HG03139 (cell line): ENCODE data around the gene CRYGN.

Source experiments
- ATAC-seq: cut with Tn5 transposase; IDR thresholded peaks from one replicate; pipeline ENCODE4 v1.9.1; 2021; ENCODE audit not compliant: unreplicated experiment

Gene CRYGN

DNA sequence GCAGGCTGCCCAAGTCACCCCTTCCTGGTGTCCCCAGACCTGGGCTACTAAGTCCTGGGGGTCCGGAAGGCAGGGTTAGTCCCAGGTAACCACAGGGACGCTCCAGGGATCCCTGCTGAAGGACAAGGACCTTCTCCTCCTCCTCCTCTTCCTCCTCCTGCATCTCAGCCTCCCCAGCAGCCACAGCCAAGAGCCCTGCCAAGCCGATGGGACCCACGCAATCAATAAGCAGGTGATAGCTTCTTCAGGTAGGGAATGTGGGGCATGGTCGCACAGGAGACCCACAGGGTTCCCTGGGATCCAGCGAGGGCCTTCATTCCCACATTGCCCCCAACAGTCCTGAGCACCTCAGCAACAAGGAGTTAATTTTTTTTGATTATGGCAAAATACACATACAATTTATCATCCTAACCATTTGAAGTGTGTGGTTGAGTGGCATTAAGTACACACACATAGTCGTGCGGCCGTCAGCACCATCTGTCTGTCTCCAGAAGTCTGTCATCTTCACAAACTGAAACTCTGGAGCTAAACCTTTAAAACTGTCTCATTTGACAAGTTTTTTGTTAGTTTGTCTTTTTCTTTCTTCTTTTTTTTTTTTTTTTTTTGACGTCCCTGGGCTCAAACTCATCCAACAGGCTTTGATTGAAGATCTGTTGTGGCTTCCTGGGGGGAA, 12.1 kb downstream of the CRYGN start:
- ATAC-seq, result no peak

DNA sequence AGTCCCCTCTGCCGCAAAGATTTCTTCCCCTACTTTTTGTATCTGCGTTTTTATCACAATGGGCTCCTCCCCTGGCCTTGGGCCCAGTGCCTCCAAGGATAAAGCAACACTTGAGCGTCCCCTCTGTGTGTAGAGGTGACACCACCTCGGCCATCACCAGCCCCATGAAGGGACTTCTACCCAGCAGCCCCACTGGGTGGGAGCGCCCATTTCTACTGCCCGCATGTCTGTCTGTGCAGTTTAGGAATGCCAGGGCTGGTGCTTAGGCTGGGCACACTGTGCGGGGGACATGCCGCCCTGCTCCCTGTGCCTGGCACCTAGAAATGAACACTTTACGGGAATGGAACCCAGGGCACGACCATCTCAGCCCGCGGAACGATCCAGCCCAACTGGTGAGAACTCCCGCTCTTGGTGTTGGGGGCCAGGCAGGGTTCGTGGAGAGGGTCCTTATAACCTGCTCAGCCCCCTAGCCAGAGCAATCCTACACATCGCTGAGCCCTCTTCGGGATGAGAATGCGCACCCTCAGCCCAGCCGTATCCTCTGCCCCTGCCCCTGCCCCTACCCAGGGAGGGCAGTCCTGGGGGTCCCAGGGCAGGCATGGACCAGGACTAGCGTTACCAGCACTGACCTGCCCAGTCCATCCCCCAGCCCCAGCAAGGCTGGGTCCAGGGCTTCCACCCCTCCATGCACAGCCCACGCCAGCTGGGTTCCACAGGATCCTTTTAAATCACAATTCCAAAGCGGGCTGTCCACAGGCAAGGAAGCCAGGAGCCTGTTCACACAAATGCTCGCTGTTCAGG, 12.8 kb downstream of the CRYGN start:
- no peak for ATAC-seq

DNA sequence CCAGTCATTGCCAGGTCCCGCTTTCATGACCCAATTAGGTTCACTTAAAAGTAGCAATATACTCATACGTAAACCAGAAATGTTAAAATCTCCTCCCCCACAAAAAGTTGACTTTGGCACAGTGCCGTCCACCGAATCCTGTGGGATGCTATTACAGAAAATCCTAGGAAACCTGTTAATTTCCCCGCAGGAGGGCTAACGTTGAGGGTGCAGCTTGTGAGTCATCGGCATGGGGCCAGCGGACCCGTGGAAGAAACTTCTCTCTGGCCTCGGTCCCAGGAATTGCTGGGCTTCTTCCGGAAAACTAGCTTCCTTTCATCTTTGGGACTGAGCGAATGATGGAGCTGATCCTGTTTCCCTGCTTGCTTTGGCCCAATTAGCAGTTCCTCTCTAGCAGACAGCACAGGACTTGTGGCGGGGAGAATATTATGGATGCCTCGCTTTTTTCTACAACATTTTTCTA, 13.5 kb downstream of the CRYGN start:
- no peak for ATAC-seq

DNA sequence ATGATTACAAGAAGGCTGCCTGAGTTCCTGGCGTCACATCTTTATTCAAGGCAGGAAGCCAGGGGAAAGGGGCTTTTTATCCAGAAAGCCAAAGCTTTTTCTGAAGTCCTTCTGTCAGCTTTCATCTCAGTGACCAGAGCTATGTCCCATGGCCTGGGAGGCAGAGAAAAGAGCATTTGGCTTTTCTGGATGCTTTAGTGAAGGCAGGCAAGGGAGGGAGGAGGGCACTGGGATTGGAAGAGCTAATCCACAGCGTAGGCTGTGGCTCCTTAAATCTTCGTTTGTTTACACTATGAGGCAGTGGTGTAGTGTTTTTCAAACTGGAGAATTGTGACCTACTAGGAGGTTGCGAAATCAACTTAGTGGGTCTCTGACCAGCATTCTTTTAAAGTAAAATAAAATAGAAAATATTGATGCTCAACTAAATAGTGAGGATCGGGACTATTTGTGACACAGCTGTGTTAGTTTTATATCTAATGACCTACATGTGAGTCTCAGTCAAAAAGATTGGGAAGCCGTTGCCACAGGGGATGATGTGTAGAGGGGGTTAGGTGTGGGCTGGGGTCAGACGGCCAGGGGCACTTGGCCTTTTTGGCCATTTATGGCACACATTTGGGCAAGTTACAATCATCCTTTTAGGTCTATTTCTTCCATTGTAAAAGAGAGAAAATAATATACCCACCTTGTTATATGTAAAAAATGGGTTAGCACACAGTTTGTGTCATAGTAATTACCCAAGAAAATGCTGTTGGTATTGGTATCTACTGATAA, 14.1 kb downstream of the CRYGN start:
- ATAC-seq, result no peak

DNA sequence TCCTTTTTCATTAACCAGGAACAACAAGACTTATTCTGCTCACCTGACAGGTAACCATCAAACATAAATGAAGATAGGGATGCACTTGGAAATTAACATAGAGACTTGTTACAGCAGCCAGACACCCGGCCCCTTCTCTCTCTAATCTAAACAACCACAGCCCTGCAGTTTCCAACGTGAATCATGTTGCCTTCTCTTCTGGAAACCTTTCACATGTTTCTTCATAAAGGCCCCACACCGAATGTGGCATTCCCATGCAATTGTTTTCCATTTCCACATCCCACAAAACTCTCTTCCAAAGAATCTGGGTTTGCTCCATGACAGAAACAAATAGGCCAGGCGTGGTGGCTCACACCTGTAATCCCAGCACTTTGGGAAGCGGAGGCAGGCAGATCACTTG, 15.1 kb downstream of the CRYGN start:
- no peak for ATAC-seq

DNA sequence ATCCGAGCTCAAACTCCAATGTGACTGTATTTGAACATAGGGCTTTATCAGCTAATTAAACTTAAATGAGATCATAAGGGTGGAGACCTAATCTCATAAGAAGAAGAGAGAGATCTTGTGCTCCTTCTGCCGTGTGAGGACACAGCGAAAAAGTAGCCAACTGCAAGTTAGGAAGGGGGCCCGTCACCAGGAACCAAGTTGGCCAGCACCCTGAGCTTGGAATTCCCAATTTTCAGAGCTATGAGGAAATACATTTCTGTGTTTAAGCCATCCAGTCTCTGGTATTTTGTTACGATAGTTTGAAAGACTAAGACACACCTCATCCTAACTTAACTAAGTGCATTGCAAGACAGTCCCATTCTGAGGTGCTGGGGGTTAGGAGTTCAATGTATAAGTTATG, 16.0 kb downstream of the CRYGN start:
- ATAC-seq, result no peak

DNA sequence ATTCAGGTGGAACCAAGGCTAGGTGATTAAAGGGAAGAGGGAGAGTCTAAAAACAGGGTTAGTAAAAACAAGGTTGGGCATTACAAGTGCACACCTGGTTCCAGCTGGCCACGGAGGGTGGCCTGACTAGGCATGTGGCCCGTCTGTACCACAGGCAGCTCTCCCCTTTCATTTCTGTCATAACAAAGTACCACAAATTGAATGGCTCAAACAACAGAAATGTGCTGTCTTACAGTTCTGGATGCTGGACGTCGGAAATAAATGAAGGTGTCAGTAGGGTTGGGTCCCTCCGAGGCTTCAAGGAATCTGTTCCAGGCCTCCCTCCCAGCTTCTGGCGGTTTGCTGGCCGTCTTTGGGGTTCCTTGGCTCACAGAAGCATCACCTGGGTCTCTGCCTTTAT, 16.7 kb downstream of the CRYGN start:
- no peak for ATAC-seq

DNA sequence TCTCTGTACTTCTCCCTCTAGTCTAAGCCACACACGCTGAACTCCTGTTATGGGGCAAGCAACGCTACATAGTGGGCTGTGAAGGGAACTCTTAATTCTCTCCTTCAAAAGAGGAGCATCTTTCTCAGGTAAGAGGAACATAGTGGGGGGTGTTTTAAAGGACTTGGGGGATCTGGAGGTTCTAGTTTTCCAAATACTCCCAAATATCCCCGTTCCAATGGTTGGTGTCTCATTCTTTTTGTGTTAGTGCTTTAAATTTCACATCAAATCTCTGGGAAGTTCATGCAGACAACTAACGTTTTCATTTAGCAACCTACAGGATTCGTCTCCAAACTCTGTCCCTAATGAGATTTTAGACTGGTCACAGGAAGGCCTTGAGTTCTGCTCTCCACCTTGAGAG, 17.7 kb downstream of the CRYGN start:
- ATAC-seq, result no peak

DNA sequence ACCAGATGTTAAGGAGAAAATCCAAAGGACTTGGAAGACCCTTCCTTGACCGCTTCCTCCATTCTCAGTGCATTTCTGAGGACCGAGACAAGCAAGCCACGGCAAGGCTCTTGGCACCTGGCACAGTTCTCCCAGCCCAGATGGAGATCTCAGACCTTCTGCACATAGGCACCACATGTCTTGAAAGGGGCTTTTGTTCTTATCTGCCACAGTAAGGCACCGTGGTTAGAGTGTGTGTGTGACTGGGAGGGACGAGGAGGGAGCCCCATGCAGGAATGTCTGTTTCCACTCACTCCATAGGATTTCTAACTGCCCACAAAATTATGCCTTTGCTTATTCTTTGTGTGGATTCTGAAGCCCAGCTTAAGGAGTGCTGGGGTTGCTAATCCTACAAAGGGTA, 19.8 kb downstream of the CRYGN start:
- ATAC-seq, result no peak

DNA sequence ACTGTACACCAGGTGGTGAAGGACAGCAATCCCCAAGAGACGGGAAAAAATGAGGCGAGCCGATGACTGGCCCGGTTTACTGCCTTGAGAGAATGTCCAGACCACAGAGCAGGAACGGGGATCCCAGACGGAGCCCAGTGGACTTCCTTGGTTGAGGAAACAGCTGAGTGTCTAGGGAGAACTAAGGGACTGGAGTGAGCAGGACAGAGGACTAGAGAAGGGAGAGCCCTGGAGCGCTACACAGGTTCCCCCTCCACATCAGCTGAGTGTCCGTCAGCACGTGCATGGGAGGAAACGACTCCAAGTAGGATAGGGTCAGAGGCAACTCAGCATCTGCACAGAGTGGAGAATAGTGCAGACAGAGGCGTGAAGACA, 23.0 kb downstream of the CRYGN start:
- ATAC-seq, result no peak

DNA sequence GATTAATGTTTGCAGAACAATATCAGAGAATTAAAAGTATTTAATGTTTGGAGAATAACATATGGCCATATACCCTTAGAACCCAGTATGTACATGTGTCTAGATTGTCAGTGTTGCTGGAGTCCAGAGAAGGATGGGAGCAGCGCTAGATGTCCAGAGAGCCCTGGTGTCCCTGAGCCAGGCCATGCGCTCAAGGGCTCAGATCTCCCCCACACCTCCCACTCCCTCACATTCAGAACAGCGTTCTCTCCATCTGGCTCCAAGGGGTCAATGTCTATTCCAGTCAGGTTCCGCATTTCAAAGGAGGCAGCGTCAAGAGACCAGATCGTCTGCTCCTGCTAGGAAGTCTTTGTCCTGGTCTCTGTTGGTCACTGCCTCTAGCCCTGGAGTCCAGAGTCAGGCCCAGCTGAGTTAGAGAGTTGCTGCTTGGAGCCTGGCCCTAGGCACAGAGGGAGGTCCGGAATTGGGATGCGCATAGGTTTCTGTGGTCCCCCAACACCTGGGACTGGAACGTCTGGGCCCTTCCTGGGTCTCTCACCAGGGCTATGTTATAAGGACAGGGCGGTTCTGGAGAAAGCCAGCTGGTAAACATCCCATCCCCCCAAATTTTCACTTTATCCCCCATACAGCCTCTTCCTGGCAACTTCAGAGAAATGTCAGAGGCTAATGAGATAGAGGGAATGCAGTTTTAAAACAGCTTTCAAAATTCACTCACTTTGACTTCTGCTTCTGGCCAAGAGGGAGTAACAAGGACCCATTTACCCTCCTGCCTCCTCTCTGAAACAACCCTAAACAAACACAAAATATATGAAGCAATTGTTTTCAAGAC, 23.6 kb downstream of the CRYGN start:
- ATAC-seq, result no peak

DNA sequence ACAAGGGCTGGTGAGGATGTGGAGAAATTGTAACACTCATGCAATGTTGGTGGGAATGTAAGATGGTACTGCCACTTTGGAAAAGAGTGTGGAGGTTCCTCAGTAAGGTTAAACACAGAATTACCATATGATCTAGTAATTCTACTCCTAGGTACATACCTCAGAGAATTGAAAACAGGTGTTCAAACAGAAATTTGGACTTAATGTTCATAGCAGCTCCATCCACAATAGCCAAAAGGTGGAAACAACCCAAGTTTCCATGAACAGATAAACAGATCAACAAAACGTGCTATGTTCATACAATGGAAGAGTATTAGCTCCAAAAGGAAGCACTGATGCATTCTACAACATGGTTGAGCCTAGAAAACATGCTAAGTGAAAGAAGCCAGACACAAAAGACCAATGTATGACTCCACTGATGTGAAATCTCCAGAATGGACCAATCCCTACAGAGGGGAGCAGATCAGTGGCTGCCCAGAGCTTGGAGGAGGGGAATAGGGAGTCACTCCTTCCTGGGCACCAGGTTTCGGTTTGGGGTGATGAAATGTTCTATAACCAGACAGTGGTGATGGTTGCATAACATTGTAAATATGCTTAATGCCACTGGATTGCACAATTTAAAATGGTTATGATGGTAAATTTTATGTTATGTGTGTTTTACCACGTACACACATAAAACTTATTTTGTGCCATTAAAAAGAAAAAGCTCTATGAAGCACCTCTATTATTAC, 24.4 kb downstream of the CRYGN start:
- no peak for ATAC-seq

DNA sequence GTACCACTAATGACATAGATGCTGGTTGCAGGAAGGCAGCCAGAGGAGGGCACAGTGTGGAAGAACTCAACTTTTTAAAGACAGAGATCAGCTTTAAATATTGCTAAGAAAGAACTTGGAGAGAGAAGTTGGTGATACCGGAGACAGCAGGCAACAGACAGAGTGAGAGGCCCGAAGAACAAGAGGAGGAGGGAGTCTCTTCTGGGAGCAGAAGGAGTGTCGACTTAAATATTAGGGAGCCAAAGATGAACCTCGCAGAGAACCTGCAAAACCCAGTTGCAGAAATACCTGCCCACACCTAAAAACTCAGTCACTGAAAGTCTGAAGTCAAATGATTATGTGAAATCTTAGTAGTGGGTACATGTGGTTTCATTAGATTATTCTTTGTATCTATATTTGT, 26.7 kb downstream of the CRYGN start:
- no peak for ATAC-seq

DNA sequence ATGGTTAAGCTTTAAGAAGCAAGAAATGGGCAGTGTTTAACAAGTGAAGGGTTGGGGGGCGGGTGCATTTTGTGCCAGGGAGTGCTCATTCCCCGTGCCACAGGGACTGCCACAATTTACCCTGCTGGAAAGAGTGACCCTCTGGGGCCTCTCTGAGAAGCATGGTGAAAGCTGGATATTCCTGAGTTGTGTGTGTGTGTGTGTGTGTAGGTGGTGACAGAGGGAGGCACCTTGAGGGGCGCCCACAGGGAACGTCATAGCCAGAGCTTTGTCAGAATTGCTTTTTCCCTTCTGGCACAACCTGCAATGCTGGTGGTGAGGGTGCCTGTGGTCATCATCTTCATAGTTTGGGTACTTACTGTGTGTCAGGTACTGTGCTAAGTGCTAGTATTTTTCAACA, 27.6 kb downstream of the CRYGN start:
- no peak for ATAC-seq

DNA sequence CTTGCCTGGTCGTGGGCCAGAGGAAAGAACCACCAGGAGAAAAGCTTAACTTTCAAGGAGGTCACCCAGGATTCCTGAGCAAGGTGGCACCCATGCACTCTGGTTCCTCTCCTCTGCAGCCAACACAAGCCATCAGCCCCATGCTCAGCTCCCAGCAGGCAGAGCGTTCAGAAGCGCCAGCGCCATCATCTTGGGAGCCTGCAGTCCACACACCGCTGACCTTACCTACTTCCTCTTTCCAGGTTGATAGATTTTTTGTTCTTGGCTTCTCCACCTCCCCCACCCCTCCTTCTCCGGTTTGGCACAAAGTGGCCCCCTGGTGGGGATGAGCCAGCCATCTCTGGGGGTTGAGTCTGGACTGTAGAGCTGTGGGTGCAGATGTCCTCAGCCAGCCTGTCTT, 28.4 kb downstream of the CRYGN start:
- no peak for ATAC-seq

DNA sequence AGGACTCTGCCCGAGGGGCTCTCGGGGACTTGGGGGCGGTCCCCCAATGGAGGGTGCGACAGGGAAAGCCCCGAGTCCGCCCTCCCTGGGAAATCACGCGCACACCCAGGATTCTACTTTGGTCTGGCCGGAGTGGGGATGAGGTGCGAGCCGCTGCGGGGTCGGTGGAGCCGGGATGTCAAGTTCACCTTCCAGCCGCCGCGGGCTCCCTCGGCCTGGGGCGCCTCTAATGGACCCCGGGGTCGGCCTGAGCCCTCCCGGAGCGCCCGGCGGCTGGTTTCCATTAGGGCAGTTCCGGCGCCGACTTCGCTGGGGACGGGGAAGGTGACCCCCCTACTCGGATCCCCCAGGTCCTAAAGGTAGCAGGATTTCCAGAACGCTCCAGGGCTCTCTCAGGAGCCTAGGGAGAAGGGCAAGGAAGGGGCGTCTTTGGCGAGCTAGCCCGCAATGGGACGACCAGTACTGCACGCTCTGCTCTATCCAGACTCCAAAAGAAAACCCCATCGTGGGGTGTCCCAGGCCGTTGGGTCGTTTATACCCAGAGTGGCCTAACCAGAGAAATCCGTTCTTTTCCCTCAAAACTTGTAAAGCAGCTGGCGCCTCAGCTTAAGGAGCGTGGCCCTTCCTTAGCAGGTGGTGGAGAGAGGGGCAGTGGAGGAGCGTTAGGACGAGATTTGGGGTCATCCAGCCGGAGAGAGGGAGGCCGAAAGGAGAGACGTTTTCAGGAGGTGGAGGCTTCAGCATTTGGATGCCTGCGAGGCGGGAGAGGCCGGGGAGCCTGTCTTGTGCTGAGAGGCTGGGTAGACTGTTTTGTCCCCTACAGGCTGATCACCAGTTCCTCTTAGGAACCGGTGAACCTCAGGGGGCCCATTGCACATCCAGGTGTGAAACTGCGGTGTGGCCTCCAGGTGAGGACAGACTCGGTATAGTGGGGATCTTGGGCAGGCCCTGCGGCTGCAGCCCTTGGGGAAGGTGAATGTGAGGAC, 29.2 kb downstream of the CRYGN start:
- ATAC-seq, result no peak

DNA sequence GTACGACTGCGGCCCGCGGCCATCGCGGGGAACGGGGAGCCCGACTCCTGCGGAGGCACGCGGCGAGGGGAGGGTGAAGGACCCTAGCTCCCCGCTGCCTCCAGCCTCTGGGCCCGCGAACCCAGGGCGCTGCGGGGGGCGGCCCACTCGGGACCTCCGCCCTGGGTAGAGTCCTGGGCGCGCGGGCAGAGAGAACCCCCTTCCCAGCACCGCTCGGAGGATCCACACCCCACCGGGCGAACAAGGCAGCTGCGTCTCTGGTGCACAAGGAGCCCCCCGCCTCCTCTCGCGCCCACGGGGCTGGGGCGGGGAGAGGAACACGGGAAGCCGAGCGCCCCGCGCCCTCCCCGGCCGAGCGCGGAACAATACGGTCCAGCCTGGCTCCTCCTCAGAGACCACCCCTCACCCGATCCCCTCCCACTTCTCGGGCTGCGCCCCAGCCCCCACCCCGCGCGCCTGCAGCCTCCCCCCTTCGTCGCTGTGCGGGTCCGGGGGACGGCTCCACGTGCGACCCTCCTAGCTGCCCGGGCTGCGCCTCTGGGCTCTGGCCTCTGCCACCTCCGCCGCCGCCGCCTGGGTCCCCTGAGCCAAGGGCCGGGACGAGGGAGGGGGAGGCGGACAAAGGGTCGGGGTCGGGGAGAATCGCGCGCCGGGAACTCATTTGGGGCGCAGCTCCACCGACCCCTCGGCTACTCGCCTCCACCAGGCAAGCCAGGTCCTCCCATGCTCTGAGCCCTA, 30.1 kb downstream of the CRYGN start, which contains the start of gene WDR86:
TSS of gene WDR86 (minus strand) at position 372 of the 738 bp plus-strand sequence. CDS start 449 bp downstream, outside the sequence.
- ATAC-seq, result no peak
